Liver (tissue), 3 donors: ENCODE results near the gene ACTN1.

Source experiments
- ATF3 ChIP-seq: IDR thresholded peaks from 2 replicates; pipeline ENCODE4 v1.6.1; 2016; ENCODE audit warnings: antibody characterized with exemption
- CTCF ChIP-seq: fragments of 150-350 bp; IDR thresholded peaks from 2 replicates; pipeline ENCODE4 v1.5.1; 2017; ENCODE audit warnings: improper control_type of control experiment, low read depth, low read length; ENCODE audit not compliant: missing input control
- EGR1 ChIP-seq, 2 donors: IDR thresholded peaks; 2 replicates each; pipeline ENCODE4 v1.6.1; 2016 to 2018; ENCODE audit warnings: antibody characterized with exemption in 2 of 2, low read depth in 2 of 2
- FOXA1 ChIP-seq: IDR thresholded peaks from 2 replicates; pipeline ENCODE4 v1.6.1; 2016; ENCODE audit warnings: antibody characterized with exemption
- GABPA ChIP-seq, 2 donors: IDR thresholded peaks in 1 of 2; conservative IDR thresholded peaks in 1 of 2; 2 replicates each; pipeline ENCODE4 v1.6.1; 2016; ENCODE audit warnings: antibody characterized with exemption in 2 of 2, mild to moderate bottlenecking in 1 of 2, moderate library complexity in 1 of 2
- HNF4A ChIP-seq, 2 donors: conservative IDR thresholded peaks; 2 replicates each; pipeline ENCODE4 v1.6.1; 2016; ENCODE audit warnings: antibody characterized with exemption in 2 of 2, mild to moderate bottlenecking in 2 of 2
- JUND ChIP-seq, 2 donors: IDR thresholded peaks; 2 replicates each; pipeline ENCODE4 v1.6.1; 2016; ENCODE audit warnings: antibody characterized with exemption in 2 of 2
- MAX ChIP-seq: IDR thresholded peaks from 2 replicates; pipeline ENCODE4 v1.6.1; 2016; ENCODE audit warnings: antibody characterized with exemption
- RAD21 ChIP-seq, 2 donors: IDR thresholded peaks; 2 replicates each; pipeline ENCODE4 v1.6.1; 2016; ENCODE audit warnings: antibody characterized with exemption in 2 of 2, mild to moderate bottlenecking in 2 of 2
- SP1 ChIP-seq: IDR thresholded peaks from 2 replicates; pipeline ENCODE4 v1.6.1; 2018; ENCODE audit warnings: antibody characterized with exemption, mild to moderate bottlenecking
- YY1 ChIP-seq: IDR thresholded peaks from 2 replicates; pipeline ENCODE4 v1.6.1; 2016; ENCODE audit warnings: antibody characterized with exemption, mild to moderate bottlenecking
- ZBTB33 ChIP-seq: IDR thresholded peaks from 2 replicates; pipeline ENCODE4 v1.6.1; 2016; ENCODE audit warnings: antibody characterized with exemption
- TF ChIP-seq, protein P1 (sequence below): IDR thresholded peaks from 2 replicates; pipeline ENCODE4 v1.6.1; 2016; ENCODE audit warnings: antibody characterized with exemption, mild to moderate bottlenecking
- donor health status: healthy.
- donor health status: healthy.

DNA sequence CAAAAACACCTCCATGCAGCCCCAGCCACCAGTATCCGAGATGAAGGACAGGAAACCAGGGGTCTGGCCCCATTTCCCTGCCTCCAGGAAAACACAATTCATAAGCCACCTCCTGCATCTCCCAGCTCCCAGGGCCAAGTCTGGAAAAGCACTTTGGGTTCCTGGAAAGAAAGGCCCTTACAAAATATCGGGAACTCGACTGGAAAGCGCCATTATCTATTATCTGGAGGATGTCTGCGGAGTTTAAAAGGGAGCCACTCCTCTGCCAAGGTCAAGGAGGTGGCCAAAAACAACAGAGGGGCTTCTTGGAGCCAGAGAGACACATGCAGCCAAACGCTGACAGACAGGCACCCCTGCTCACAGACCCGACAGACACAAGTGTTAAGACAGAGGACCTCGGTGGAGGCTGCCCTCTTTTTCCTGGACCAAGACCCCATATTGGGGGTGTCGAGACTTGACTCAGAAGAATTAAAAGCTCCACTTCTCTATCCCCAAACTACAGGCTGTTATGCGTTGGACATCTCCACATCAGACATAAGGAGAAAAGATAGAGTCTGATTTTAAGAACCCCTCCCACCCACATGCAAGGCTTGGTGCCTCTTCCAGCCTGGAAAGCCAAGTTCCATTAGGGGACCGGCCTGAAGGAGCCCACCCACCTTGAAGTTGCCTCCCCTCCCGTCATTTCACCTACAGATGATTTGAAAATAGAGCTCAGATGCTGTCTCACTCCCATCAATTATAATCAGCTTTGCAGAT lies 9.6 kb downstream of the ACTN1 start:
- TF ChIP-seq CTCF: no peak
- TF ChIP-seq, protein P1, sequence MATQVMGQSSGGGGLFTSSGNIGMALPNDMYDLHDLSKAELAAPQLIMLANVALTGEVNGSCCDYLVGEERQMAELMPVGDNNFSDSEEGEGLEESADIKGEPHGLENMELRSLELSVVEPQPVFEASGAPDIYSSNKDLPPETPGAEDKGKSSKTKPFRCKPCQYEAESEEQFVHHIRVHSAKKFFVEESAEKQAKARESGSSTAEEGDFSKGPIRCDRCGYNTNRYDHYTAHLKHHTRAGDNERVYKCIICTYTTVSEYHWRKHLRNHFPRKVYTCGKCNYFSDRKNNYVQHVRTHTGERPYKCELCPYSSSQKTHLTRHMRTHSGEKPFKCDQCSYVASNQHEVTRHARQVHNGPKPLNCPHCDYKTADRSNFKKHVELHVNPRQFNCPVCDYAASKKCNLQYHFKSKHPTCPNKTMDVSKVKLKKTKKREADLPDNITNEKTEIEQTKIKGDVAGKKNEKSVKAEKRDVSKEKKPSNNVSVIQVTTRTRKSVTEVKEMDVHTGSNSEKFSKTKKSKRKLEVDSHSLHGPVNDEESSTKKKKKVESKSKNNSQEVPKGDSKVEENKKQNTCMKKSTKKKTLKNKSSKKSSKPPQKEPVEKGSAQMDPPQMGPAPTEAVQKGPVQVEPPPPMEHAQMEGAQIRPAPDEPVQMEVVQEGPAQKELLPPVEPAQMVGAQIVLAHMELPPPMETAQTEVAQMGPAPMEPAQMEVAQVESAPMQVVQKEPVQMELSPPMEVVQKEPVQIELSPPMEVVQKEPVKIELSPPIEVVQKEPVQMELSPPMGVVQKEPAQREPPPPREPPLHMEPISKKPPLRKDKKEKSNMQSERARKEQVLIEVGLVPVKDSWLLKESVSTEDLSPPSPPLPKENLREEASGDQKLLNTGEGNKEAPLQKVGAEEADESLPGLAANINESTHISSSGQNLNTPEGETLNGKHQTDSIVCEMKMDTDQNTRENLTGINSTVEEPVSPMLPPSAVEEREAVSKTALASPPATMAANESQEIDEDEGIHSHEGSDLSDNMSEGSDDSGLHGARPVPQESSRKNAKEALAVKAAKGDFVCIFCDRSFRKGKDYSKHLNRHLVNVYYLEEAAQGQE: no peak
- TF ChIP-seq RAD21 (IDR thresholded peaks at IDR 0.05): peak in 1 of 2 donors; percentile 21
- TF ChIP-seq SP1: peak; percentile 25
- TF ChIP-seq HNF4A (conservative IDR thresholded peaks at IDR 0.05): no peak
- TF ChIP-seq FOXA1: no peak
- no peak for TF ChIP-seq ZBTB33
- no peak for TF ChIP-seq YY1
- no peak for TF ChIP-seq ATF3
- TF ChIP-seq MAX: no peak
- TF ChIP-seq GABPA (IDR thresholded peaks at IDR 0.05 in 1 of 2, conservative IDR thresholded peaks at IDR 0.05 in 1 of 2): no peak
- no peak for TF ChIP-seq EGR1 (IDR thresholded peaks at IDR 0.05; ENCODE audit: low read depth in 2 of 2)
- TF ChIP-seq JUND (IDR thresholded peaks at IDR 0.05): no peak
